Muscle of back (tissue), 11 donors: ENCODE measurements around the gene ADAMTS1. TPM values are rescaled to one million over a fixed set of nuclear protein-coding genes. Genes with fewer than 3 reads are reported as not detected.

ENCODE experiments used
- DNase-seq, 3 donors: peaks; one replicate each; pipeline versions ENCODE4 v3.0.0 to v3.0.0-alpha.2; 2013
- polyA plus RNA-seq, 10 donors: library from polyadenylated mRNA; unstranded; fragments of 120-200 nt; gene quantifications; one replicate each; pipeline ENCODE4 v1.2.1, GENCODE V29; 2013; ENCODE audit not compliant: insufficient read length in 10 of 10

Gene ADAMTS1
- polyA plus RNA-seq, 10 donors: 22.3 to 39.1 (median 27.1) TPM

GRCh38 chr21:26846036-26846931, 1.1 kb upstream of the ADAMTS1 start:
- peak; percentile 76 to 96 (median 90) for DNase-seq

DNA sequence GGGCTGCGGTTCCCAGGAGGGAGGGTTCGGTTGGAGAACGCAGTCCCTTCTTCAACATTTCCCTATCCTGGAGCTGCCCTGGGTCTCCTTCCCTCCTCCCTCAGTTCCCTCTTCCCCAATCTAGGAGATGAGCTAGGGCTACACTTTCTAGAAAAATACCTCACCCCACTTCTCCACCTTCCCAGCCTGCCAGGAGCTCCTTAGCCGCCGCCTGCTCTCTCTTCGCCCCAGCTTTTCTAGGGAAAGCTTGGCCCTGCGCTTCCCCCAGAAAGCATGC, 488 bp upstream of the ADAMTS1 start:
- no peak for DNase-seq

DNA sequence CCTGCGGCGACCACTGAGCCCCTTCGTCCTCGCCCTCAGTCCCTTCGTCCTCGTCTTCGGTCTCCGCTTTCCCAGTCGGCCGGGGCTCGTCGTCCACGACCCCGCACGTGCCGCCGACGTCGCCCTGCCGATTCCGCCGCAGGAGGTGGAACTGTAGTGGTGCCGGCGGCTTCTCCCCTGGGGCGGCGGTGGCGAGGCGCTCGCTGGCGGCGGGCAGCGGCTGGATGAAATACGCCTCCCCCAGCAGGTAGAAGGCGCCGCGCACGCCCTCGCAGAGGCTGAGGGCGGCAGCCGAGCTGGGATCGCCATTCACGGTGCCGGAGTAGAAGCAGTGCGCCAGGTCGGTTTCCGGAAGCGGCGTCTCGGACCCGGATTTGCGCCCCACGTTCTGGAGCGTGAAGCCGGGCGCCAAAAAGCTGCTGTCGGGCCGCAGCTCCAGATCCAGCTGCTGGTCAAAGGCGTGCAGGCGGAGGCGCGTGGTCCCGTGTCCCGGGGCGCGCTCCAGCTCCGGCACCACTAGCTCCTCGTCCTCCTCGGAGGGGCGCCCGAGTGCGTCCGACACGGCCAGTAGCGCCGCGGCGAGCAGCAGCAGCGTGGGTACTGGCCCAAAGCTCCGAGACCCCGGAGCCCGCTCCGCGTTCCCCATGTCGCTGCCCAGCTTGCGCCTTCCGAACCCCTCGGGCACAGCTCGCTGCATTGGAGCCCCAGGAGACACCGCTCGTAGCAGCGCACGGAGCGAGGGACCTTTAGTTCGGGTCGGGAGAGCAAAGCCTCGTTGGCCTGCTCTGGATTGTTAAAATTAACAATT, 747 bp downstream of the ADAMTS1 start:
- peak; percentile 46 to 89 (median 64) for DNase-seq

DNA sequence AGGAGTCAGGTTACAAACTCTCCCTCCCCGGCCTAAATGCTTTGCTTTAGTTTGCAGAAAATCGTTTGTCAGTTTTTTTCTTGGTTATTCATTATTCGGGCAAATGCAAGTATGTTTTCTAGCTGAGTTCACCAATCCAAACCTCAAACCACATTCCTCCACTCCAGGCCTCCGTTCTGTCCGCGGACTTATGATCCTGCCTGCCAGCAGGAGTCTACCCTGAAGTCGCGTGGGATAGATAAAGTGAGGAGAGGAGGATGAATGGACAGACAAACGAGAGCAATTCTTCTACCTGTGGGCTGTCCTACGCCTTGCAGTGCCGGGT, 1.3 kb downstream of the ADAMTS1 start:
- peak in 1 of 3 donors; percentile 45 for DNase-seq

DNA sequence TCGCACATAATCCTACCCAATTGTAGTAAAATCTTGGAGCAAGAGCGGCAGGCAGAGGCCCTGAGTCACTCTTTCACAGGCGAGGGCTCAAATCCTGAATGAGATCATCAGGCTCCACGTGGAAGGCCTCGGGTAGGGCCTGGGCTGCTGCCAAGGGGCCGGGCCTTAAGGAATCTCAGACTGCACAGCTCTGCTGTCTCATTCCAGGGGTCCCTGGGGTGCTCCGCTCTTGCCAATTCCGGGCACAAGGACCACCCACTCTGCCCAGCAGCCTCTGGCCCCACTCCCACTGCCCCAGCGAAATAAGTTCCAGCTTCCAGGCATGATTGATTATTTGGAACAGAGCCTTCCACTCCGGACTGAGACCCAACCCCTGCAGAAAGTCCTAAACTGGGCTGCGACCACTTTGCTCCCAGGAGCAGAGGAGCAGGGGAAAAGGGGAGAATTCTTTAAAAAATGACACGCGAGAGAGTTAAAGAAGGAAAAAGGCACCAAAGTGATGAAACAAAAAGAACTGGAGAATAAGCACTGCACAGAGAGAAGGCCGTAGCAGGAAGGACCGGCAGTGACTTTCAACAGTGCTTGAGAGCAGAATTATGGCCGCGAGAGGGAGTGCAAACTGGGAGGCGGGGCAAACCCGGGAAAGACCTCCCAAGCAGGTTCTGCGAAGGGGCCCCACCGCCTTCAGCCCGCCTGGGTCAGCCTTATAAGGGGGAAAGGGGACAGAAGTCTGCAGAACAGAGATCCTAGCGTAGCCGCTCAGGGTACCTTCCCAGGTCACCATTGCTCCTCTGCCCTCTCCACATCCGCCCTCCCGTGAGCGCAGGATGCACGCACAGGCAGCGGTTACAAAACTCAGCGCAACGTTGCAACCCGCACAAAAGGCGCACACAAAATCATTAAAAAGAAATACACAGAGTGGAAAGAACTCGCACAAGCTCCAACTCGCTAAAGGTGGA, 2.0 kb downstream of the ADAMTS1 start:
- DNase-seq: peak; percentile 97 to 98 (median 98)

DNA sequence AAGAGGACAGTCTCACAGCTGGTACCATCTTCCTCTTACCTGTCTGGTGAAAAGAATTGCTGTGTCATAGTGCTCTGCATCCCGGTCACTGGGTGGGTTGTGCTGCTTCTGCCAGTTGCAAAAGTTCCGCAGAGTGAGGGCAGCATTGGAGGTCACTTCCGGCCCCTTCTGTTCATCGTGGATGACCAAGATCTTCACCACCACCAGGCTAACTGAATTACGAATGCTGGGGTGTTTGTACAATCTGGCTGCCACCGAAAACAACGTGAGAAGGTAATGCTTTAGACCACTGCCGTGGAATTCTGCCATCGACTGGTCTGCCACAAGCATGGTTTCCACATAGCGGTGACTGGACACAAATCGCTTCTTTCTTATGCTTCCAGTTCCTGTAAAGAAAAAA, 2.9 kb downstream of the ADAMTS1 start:
- peak in 1 of 3 donors; percentile 27 for DNase-seq

DNA sequence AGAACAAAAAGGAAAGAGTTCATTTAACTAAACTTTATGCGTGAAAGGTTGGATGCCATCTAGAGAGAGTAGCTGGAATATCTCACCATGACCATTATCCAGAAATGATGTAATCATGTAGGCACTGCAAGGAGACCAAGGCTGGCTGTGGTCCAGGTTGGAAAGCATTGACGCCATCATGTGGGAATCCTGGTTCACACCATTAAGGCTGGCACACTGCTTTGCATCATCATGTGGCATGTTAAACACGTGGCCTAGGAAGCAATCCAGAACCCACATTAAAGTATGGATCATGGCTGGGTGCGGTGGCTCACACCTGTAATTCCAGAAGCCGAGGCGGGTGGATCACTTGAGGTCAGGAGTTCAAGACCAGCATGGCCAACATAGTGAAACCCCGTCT, 4.3 kb downstream of the ADAMTS1 start:
- DNase-seq: peak; percentile 27 to 67 (median 34)

GRCh38 chr21:26840201-26840600, 5.0 kb downstream of the ADAMTS1 start:
- no peak for DNase-seq

DNA sequence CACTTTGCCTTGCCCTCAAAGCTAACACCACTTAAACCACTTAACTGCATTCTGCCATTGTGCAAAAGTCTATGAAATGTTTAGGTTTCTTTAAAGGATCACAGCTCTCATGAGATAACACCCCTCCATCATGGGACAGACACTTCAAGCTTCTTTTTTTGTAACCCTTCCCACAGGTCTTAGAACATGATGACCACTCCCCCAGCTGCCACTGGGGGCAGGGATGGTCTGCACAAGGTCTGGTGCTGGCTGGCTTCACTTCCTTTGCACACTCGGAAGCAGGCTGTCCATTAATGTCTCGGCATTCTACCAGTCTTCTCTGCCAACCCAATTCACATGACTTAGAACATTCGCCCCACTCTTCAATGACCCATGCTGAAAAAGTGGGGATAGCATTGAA, 7.7 kb downstream of the ADAMTS1 start:
- DNase-seq: no peak

DNA sequence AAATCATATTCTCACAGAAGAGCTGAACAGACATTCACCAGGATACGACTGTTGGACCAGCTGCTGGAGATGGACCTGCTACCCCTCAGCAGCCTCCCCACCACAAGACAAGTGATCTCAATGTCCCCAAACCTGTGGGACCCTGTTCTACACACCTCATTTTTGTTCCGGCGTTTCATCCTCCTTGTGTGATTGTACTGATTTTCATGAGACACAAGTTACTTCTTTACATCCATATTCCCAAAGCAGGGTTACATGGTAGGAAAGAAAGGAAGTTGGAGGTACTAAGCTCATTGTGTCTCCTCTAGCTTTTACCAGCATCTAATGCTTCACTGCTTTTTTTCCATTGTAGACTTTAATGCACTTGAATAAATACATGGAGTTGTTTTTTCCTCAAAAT, 8.7 kb downstream of the ADAMTS1 start:
- no peak for DNase-seq

- no peak for DNase-seq
These were observed 9.4 kb downstream of the ADAMTS1 start for GRCh38 chr21:26835714-26836265.

DNA sequence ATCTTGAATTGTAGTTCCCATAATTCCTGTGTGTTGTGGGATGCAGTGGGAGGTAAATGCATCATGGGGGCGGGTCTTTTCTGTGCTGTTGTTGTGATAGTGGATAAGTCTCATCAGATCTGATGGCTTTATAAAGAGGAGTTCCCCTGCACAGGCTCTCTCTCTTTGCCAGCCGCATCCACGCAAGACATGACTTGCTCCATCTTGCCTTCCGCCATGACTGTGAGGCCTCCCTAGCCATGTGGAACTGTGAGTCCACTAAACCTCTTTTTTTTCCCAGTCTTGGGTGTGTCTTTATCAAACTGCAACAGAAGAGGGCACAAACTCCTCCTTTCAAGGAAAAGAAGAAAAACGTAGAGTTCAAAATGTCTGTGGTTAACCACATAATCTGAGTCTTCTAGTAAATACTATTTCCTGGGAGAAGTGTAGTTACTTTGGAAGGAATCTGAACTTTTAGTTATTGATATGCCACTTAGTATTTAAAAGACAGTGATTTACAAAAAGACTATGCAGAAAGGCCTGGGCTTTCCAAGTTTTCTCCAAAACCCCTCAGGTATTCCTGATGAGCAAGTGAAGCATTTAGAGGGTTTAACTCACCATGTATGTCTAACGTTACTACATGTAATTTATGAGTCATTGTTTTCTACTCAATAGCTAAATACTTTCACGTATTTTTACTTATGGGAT, 10.0 kb downstream of the ADAMTS1 start:
- DNase-seq: no peak

- DNase-seq: peak in 1 of 3 donors; percentile 14
These were observed 10.9 kb downstream of the ADAMTS1 start for GRCh38 chr21:26834181-26834905.

DNA sequence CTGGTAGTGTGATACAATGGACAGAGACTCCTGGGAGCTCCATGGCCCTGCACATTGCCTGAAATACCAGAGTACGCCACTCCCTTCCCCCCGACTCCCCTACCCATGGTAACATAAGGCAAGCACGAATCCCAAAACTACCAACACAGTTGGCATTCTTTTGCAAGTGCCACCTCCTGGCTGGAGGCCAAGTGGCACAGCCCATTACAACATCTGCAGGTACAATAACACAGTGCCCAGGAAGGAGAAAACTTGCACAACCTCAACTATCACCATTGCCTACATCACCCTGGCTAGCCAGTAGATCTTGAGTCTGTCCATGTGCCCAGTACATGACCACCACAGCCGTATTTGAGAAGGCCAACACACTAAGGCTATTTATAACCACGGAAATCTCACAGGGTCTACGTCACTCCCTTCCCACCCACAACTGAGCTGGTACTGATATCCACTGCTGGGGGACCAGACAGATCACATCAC, 11.7 kb downstream of the ADAMTS1 start:
- no peak for DNase-seq

GRCh38 chr21:26833011-26833410, 12.2 kb downstream of the ADAMTS1 start:
- DNase-seq: no peak

DNA sequence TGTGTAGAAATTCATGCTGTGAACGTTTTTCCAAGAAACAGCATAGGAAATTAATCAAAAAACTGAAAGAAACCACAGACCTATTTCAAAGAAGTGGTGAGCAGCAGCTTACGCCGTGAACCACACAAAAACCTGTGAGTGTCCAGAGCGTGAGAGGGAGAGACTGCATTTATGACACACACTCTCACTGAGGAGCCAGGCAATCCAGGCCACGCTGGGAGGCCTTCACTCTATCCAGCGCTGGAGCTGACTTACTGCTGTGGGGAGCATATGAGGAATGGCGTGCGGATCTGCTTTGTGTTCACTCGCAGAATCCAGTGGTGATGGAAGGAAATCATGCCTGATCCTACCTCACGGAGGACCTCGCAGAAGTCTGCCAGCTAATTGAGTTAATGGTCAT, 12.7 kb downstream of the ADAMTS1 start:
- no peak for DNase-seq

DNA sequence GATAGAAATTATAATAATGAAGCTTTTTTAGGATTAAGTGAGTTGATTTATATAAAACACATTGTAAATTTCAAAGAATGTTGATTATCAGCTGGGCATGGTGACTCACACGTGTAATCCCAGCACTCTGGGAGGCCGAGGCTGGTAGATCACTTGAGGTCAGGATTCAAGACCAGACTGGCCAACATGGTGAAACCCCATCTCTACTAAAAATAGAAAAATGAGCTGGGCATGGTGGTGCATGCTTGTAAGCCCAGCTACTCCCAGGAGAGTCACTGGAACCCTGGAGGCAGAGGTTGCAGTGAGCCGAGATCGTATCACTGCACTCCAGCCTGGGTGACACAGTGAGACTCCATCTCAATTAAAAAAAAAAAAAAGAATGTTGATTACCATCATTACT, 18.4 kb downstream of the ADAMTS1 start:
- DNase-seq: no peak

- no peak for DNase-seq
These were observed 24.7 kb downstream of the ADAMTS1 start for GRCh38 chr21:26820509-26820908.

DNA sequence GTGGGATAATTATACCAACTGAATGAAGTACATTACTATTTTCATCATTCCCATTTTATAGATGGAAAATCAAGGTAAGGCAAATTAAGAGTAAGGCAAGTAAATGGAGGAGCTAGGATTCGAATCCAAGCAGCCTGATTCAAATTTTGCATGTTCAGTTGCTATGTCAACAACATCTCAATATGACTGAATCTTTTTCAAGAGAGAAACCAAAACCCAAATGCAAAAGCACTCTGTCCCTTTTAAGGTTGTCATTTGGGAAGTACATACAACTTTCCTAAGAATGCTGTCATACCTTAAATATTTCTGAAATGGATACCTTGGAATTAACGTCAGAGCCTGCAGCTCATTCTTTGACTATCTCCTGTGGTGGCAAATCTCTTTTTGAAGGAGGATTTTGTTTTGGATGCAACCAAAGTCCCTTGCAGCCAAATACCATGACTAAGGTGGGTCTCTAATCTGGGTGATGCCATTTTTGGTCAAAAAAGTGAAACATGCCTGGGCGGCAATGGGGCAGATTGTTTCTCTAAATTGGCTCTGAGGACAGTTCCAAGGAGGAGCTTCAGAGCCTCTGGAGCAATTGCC, 25.4 kb downstream of the ADAMTS1 start:
- DNase-seq: no peak

DNA sequence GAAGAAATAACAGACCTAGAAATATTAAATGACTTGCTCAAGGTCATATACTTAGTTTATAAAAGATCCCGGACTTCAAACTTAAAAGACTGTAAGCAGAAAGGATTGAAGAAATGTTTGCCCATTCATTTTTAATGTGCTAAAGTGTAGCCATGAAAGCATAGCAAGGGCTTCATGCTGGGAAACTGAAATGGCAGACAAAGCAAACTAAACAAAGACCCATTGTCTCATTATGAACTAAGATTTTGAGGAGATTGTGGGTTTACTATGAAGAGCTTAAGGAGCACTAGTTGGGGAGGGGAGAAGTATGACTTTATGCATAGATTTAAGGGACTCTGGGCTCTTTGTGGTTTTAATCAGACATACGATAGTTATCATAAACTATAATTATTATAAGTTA, 26.3 kb downstream of the ADAMTS1 start:
- no peak for DNase-seq
